SH-SY5Y (cell line): ENCODE measurements around the gene DOK3.

Experiments
- GATA2 ChIP-seq: IDR thresholded peaks from 2 replicates; pipeline ENCODE4 v1.6.1; 2011; ENCODE audit warnings: mild to moderate bottlenecking, low read depth, low read length
- GATA3 ChIP-seq: IDR thresholded peaks from 2 replicates; pipeline ENCODE4 v1.6.1; 2011; ENCODE audit warnings: low read depth, mild to moderate bottlenecking, low read length, moderate library complexity

The DOK3 gene

DNA sequence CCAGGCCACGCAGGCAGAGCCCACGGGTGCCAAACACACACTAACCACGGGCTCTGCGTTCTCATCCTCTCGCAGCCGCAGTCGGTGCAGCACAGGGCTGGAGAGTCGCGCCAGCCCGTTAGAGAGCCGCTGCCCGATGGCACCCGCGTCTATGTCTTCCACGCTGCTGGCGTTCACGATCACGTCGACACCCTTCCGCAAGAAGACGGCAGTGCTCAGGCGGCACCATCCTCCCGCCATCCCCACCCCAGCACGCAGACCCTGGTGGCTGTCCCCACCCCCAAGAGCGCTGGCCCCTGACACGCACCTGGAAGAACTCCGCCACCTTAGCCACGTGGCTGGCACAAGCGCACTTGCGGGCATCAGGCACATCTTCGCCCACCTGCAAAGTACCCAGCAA is 42.2 kb downstream of the DOK3 start:
- TF ChIP-seq GATA3 (no peak), GATA2 (no peak)

DNA sequence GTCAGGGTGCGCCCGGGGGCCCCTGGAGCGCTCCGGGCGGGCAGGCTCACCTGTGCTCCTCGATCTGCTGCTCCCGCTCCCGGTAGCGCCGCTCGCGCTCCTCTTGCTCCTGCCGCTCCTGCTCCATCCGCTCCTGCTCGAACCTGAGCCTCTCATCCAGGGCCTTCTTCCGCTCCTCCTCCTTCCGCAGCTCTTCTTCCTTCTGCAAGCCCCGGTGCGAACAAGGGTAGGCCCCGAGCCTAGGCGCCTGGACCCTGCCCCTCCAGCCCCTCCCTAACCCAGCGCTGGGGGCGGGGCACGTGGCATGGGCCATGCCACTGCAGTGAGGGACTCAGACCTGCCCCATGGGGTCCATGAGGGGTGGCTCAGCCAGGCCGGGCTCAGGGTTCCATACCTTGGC is 42.8 kb downstream of the DOK3 start:
- TF ChIP-seq GATA3 (no peak), GATA2 (no peak)

GRCh38 chr5:177465044-177465443 is 44.6 kb downstream of the DOK3 start:
- TF ChIP-seq GATA3 (no peak), GATA2 (no peak)

DNA sequence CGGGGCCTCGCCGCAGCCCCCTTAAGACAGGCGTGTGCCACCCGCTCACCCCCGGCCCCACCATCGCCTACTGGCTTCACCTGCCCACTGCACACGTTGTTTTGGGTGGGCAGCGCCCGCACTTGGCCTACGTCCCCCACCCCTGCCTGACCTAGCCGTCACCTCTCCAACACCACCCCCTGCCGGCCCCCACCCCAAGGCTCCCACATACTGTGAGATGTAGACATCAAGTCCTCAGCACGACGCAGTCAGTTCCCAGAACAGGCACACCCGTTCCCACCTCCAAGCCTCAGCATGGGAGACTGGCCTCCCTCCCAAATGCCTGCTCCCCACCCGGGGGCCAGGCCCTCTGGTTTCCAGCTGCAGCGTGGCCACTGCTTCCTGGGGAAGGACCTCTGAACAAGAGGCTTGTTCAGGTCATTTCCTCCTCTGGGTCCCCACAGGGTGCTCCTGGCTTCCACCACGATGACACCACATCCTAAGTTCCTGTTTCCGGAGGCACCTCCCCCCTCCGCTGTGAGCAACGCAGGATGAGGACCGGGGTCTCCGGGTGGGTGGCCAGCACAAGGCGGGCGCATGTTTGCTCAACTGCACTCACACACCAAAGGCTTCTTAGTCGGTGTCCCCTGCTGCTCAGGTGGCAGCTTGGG is 47.5 kb downstream of the DOK3 start:
- TF ChIP-seq GATA2 (no peak), GATA3 (no peak)

GRCh38 chr5:177459819-177460628 is 49.6 kb downstream of the DOK3 start:
- no peak for TF ChIP-seq GATA2
- no peak for TF ChIP-seq GATA3

DNA sequence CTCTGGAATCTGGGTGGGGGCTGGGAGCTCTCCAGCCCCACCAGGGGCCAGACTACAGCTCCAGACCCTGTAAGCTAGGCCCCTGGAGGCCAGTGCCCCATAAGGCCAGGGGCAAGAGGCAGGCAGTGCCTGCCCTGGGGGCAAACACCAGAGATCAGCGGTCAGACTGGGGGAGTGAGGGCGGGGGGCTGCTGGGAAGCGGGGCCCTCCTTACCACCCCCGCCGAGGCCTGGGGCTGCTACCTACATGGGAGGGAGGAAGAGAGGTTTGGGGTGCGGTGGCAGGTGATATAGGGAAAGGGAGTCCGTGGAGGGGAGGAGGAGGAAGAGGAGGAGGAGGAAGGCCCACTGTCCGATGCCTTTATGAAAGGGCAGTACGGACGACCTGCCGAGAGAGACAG is 50.3 kb downstream of the DOK3 start:
- TF ChIP-seq GATA2 (no peak), GATA3 (no peak)

- TF ChIP-seq GATA2: no peak
- TF ChIP-seq GATA3: no peak
Observed at GRCh38 chr5:177458912-177459350, 50.7 kb downstream of the DOK3 start.

DNA sequence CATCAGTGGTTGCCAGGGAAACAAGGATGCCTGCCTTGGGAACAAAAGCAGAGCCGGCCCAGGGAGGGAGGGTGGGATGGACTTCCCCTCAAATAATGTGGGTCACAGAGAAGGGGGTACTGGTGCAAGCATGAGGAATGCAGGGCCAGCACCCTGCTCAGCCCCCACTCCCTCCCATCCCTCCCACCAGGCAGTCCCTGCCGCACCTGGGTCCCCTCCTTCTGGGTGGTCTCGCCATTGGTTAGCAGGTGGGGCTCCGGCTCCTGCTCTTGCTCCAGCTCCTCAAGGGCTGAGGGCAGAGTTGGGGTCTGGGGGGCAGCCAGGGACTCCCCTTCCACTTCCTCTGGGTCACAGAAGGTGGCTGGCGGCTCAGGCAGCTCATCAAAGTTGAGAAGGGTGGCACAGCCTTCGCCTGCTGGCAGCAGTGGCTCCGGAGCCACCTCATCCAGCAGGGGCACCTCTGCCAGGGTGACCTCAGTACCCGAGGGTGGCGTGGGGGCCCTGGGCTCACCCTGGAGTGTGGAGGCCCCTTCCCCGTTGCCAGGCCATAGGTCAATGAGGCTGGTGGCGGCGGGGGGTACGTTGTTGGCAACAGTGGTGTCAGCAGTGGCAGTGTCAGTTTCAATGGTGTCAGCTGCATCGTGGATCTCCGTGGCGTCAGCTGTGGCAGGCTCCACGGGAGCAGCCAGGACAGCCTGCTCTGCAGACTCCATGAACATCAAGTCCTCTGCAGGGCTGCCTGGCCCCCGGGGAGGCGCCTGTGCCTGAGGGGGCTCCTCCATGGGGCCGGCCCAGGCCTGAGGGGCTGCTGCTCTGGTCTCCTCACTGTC is 51.6 kb downstream of the DOK3 start:
- TF ChIP-seq GATA3 (no peak), GATA2 (no peak)

- no peak for TF ChIP-seq GATA3
- TF ChIP-seq GATA2: no peak
Observed at GRCh38 chr5:177456976-177457851, 52.4 kb downstream of the DOK3 start.

DNA sequence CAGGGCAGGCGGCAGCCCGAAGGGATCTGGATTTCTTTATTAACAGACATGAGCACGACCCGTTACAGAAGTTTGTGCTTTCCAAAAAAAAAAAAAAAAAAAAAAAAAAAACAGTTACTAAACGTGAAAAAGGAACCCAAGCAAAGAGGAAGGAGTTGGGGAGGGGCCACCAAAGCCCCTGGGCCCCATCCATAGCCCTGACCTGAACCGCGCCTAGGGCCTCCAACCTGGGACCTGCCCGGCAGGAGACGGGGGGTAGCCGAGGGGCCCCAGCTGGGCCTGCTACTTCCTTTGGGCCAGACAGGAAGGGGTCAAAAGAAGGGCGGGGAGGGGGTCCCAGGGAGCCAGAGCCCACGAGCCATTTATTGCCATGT is 53.0 kb downstream of the DOK3 start:
- TF ChIP-seq GATA3 (no peak), GATA2 (no peak)

DNA sequence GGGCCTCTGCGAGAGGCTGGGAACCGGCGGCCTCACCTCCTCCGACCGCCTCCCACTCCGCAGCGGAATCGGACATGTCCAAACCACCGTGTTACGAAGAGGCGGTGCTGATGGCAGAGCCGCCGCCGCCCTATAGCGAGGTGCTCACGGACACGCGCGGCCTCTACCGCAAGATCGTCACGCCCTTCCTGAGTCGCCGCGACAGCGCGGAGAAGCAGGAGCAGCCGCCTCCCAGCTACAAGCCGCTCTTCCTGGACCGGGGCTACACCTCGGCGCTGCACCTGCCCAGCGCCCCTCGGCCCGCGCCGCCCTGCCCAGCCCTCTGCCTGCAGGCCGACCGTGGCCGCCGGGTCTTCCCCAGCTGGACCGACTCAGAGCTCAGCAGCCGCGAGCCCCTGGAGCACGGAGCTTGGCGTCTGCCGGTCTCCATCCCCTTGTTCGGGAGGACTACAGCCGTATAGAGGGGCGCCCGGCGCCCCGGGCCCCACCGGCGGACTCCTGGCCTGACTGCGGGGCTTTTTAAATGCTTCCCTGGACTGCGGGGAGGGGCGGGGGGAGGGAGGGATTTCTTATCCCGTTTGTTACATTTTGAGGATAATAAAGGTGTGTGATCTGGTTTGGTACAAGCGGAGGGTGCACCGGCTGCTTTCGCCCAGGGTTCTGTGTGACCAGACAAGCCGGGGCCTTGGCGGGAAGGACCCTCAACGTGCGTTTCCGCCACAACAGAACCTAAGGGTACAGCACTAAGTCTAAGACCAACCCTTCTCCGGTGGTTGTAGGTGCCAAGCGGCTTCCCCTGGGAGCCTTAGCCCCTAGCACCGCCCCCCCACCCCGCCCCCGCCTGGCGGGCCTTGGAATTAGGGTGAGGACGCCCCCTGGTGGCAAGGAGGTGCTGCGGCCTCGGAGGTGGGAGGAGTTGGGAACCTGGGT is 53.7 kb downstream of the DOK3 start:
- TF ChIP-seq GATA3 (no peak), GATA2 (no peak)

- TF ChIP-seq GATA2 (no peak), GATA3 (no peak)
Observed at GRCh38 chr5:177455036-177455660, 54.5 kb downstream of the DOK3 start.

GRCh38 chr5:177454397-177455035 is 55.1 kb downstream of the DOK3 start:
- TF ChIP-seq GATA3 (no peak), GATA2 (no peak; the same call in 1 of the 2 replicates)
